OCI-LY7 (cell line): ENCODE results near the gene CD81.

Source experiments
- CTCF ChIP-seq: fragments of 200-600 bp; sonication (generic); conservative IDR thresholded peaks from 2 replicates; pipeline ENCODE4 v1.5.1; 2014; ENCODE audit warnings: mild to moderate bottlenecking, antibody characterized with exemption, low read length, moderate library complexity, mixed read lengths
- EZH2phosphoT487 ChIP-seq: fragments of 200-600 bp; sonication (generic); IDR thresholded peaks from 2 replicates; pipeline ENCODE4 v1.6.1; 2018; ENCODE audit warnings: low read depth, borderline replicate concordance, mild to moderate bottlenecking, mixed run types, antibody characterized with exemption, low read length, moderate library complexity, mixed read lengths

GRCh38 chr11:2379466-2380174, 2.5 kb downstream of the CD81 start:
- no peak for TF ChIP-seq CTCF
- TF ChIP-seq EZH2phosphoT487: no peak
